Testis (tissue), 3 donors: ENCODE data around the gene GRM6. TPM values are rescaled to one million over a fixed set of nuclear protein-coding genes. Genes with fewer than 3 reads are reported as not detected.

Experiments used
- DNase-seq: peaks from one replicate; pipeline ENCODE4 v3.0.0-alpha.2; 2019
- H3K27ac ChIP-seq, 2 donors: fragments of 200-600 bp; sonication (generic); one replicate each; pipeline ENCODE4 v1.5.1; 2019
- H3K27me3 ChIP-seq: fragments of 200-600 bp; sonication (generic); one replicate; pipeline ENCODE4 v1.5.1; 2019
- H3K36me3 ChIP-seq: fragments of 200-600 bp; sonication (generic); one replicate; pipeline ENCODE4 v1.5.1; 2017; ENCODE audit warnings: low read depth; ENCODE audit errors: missing control alignments
- H3K4me1 ChIP-seq: fragments of 200-600 bp; sonication (generic); one replicate; pipeline ENCODE4 v1.5.1; 2019
- H3K4me3 ChIP-seq, 2 donors: fragments of 200-600 bp; sonication (generic); one replicate each; pipeline ENCODE4 v1.5.1; 2017 to 2019
- H3K9me3 ChIP-seq: fragments of 200-600 bp; sonication (generic); one replicate; pipeline ENCODE4 v1.5.1; 2017
- POLR2A ChIP-seq: fragments of 450-650 bp; IDR thresholded peaks from one replicate; pipeline ENCODE4 v1.6.1; 2017; ENCODE audit warnings: antibody characterized with exemption, mild to moderate bottlenecking, moderate library complexity
- WGBS, 2 donors: methylation state at CpG; one replicate each; pipeline ENCODE4 v1.1.5; 2018; 5-methylcytosine and 5-hydroxymethylcytosine counted together
- intact Hi-C: fragments of 100-400 bp; cut with DNase I; formaldehyde crosslinking; loops from one replicate; pipeline ENCODE4 v1.15.1; 2023; ENCODE audit warnings: low total_unique reads
- polyA plus RNA-seq: library from polyadenylated mRNA; stranded (reverse); fragments of 350-450 nt; fragmentation: Illumina TruSeq; extraction: RNeasy Lipid Tissue Mini Kit (QIAGEN cat#74804); gene quantifications from one replicate; pipeline ENCODE4 v1.2.3, GENCODE V29; 2014; ENCODE audit warnings: low read depth, low replicate concordance; ENCODE audit not compliant: insufficient read depth
- total RNA-seq, 2 donors: library from RNA; depleted of rRNA; stranded (reverse); fragments of >200 nt; gene quantifications; one replicate each; pipeline ENCODE4 v1.2.3, GENCODE V29; 2016
- TF ChIP-seq, protein P1 (sequence below), 3 experiments: fragments of 450-650 bp in 2 of 3; fragments of 200-600 bp in 1 of 3; sonication (generic) in 1 of 3; IDR thresholded peaks; one replicate each; pipeline ENCODE4 v1.5.1; 2016 to 2019; ENCODE audit warnings: antibody characterized with exemption in 3 of 3, mild to moderate bottlenecking in 2 of 3, moderate library complexity in 1 of 3

Gene GRM6
- total and polyA plus RNA-seq, 3 donors from 2014 or later = 0.29 to 1.1 (median 0.47) TPM

DNA sequence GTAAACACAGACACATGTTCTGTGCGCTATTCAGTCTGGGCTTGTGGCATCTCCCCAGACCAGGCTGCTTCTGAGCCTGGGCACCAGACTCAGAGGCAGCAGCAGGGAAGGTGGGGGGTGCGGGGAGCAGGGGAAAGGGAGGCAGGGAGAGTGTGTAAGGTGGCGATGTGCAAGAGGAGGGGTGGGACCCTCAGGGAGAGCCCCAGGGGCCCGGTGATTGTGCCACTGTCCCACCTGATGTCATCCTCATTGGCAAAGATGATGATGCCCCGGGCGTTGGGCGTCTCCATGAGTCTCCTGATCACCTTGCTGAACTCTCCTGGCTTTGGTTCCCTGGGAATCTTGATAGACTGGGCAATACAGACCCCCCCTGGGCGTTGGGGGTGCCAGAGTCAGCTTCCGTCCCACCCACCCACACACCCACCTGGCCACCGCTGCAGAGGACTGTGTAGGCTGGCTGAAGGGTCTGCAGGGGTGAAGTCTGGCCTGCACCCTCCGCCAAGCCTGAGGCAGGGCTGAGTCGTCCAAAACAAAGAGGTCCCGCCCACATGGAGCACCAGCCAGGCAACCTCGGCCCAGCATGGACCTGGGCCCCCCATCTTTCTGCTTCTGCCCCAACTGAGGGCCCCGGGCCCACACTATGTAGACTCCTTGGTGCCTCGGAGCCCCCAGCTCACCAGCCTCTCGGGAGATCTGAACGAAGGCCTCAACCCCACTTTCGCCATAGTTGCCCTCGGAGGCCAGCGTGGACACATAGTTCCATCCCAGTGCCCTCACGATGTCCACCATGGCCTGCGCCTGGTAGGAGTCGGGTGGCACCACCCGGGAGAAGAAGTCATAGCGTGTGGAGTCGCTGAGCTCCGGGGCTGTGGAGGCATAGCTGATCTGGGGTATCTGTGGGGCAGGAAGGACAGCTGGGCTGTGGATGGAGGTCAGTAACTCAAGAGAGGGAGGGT, 3.7 kb downstream of the GRM6 start:
- Histone ChIP-seq H3K4me1 (no peaks in the 10 kb centered on the region), H3K9me3 (no peaks in the 10 kb centered on the region), H3K27ac (no peak overlapping the region), H3K27me3 (no peaks in the 10 kb centered on the region), H3K4me3 (no peak overlapping the region), H3K36me3 (no peaks in the 10 kb centered on the region)
- DNase-seq = no peak
- intact Hi-C loops = no loop called here
- TF ChIP-seq POLR2A = no peak
- TF ChIP-seq, protein P1, sequence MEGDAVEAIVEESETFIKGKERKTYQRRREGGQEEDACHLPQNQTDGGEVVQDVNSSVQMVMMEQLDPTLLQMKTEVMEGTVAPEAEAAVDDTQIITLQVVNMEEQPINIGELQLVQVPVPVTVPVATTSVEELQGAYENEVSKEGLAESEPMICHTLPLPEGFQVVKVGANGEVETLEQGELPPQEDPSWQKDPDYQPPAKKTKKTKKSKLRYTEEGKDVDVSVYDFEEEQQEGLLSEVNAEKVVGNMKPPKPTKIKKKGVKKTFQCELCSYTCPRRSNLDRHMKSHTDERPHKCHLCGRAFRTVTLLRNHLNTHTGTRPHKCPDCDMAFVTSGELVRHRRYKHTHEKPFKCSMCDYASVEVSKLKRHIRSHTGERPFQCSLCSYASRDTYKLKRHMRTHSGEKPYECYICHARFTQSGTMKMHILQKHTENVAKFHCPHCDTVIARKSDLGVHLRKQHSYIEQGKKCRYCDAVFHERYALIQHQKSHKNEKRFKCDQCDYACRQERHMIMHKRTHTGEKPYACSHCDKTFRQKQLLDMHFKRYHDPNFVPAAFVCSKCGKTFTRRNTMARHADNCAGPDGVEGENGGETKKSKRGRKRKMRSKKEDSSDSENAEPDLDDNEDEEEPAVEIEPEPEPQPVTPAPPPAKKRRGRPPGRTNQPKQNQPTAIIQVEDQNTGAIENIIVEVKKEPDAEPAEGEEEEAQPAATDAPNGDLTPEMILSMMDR (IDR thresholded peaks at IDR 0.05) = no peak
- WGBS, 2 donors = 91 to 95% methylated on average over 16 to 28 of the region's 28 CpGs

DNA sequence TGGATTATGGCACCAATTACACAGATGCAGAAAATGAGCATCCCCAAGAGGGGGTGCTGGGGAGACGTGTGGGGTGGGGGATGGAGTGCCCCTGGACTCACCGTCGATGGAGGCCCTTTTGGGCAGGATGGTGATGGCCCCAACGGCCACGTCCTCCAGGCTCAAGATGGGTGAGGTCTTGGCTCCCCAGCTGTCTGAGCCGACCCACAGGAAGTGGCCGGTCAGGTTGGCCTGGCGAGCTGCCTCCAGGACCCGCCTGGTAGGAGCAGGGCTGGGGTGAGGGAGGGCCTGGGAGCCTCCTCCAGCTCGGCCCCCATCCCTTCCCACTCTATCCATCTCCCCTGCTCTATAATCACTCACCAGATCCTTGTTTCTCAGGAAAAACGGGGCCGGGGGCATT, 4.6 kb downstream of the GRM6 start:
- Histone ChIP-seq H3K9me3 (no peaks in the 10 kb centered on the region), H3K36me3 (no peaks in the 10 kb centered on the region), H3K4me1 (no peaks in the 10 kb centered on the region), H3K4me3 (no peak overlapping the region), H3K27ac (no peak overlapping the region), H3K27me3 (no peaks in the 10 kb centered on the region)
- TF ChIP-seq, protein P1 (IDR thresholded peaks at IDR 0.05) = no peak
- TF ChIP-seq POLR2A = no peak
- intact Hi-C loops = no loop called here
- WGBS, 2 donors = 67 to 91% methylated on average over 1 to 12 of the region's 12 CpGs
- DNase-seq = no peak

DNA sequence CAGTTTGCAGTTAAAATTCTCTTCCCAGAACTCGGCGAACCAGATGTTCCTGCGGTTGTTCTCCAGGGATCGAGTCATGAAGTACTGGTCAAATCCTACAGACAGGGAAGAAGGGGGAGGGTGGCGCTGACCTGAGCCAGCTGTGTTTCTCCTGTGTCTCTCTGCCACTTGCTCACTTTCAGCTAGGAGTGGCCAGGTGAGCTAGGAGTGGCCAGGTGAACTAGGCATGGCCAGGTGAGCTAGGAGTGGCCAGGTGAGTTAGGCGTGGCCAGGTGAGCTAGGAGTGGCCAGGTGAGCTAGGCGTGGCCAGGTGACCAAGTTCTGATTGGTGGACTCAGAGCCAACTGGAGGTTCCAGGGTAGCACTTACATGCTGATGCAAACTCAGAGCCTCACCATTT, 5.8 kb downstream of the GRM6 start:
- no peaks in the 10 kb centered on the region for H3K36me3 ChIP-seq
- H3K27me3 ChIP-seq = no peaks in the 10 kb centered on the region
- no peak for TF ChIP-seq POLR2A
- TF ChIP-seq, protein P1 (IDR thresholded peaks at IDR 0.05) = no peak
- H3K4me3 ChIP-seq = no peak overlapping the region
- 87 to 91% methylated on average over 7 of the region's 7 CpGs for WGBS, 2 donors
- DNase-seq = no peak
- H3K4me1 ChIP-seq = no peaks in the 10 kb centered on the region
- H3K9me3 ChIP-seq = no peaks in the 10 kb centered on the region
- no peak overlapping the region for H3K27ac ChIP-seq
- intact Hi-C loops = no loop called here

DNA sequence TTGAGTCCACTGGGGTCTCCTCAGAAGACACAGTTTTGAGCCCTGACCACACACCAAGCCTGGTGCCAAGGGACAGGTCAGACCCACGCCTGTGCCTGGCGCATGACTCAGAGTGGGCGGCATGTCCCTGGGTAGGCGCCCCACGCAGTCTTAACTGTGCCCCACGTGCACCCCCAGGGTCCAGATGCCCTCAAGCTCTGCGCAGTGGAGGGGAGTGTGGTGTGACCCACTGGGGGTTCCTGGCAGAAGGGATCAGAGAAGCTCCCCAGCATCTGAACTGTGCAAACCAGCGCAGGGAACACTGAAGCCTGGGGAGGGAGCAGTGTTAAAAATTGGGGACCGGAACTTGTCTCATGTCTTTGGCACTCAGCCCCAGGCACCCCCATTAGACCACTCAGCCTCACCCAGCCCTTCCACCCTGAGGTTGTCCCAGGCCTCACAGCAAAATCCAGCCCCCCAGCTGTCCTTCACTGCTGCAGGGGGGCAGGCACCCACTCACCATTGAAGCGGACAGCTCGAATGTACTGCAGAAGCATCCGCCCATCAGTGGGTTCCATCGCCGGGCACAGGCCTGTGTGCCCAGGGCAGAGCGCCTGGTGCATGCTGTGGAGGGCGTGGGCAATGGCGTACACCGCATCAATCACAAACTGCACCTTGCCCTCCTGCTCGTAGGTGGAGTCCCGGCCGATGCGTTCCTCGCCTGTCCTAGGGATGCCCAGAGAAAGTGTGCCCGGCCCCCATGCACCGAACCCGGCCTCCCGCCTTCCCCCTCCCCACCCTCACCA, 6.5 kb downstream of the GRM6 start:
- no peak for DNase-seq
- Histone ChIP-seq H3K4me1 (no peaks in the 10 kb centered on the region), H3K4me3 (no peak overlapping the region), H3K36me3 (no peaks in the 10 kb centered on the region), H3K9me3 (no peaks in the 10 kb centered on the region), H3K27me3 (no peaks in the 10 kb centered on the region), H3K27ac (no peak overlapping the region)
- WGBS, 2 donors = 91 to 96% methylated on average over 16 to 27 of the region's 27 CpGs
- TF ChIP-seq, protein P1 (IDR thresholded peaks at IDR 0.05) = no peak
- intact Hi-C loops = no loop called here
